Omental fat pad (tissue), 4 donors: ENCODE measurements around the gene HKDC1. TPM values are rescaled to one million over a fixed set of nuclear protein-coding genes. Genes with fewer than 3 reads are reported as not detected.

Experiments used
- ATAC-seq: fragments of 150-250 bp; one replicate; pipeline ENCODE4 v1.9.1; 2016; ENCODE audit warnings: mild to moderate bottlenecking, moderate library complexity; ENCODE audit not compliant: low FRiP score
- DNase-seq: peaks from one replicate; pipeline ENCODE4 v3.0.0-alpha.2; 2019; ENCODE audit warnings: low spot score
- CTCF ChIP-seq, 3 donors: fragments of 450-650 bp; IDR thresholded peaks; one replicate each; pipeline ENCODE4 v1.5.1; 2016 to 2017; ENCODE audit warnings: antibody characterized with exemption in 3 of 3, mild to moderate bottlenecking in 3 of 3, moderate library complexity in 2 of 3
- total RNA-seq, 4 donors: library from RNA; depleted of rRNA; stranded (reverse); fragments of >200 nt; gene quantifications; one replicate each; pipeline ENCODE4 v1.1.0, GENCODE V29; 2016

HKDC1 gene
- total RNA-seq, 4 donors from 2014 or later = 0.13 to 0.46 TPM; not detected in 2

- no peak for TF ChIP-seq CTCF (IDR thresholded peaks at IDR 0.05)
- no peak for ATAC-seq
- DNase-seq = no peak
Observed at GRCh38 chr10:69232736-69233480, 12.8 kb downstream of the HKDC1 start.

DNA sequence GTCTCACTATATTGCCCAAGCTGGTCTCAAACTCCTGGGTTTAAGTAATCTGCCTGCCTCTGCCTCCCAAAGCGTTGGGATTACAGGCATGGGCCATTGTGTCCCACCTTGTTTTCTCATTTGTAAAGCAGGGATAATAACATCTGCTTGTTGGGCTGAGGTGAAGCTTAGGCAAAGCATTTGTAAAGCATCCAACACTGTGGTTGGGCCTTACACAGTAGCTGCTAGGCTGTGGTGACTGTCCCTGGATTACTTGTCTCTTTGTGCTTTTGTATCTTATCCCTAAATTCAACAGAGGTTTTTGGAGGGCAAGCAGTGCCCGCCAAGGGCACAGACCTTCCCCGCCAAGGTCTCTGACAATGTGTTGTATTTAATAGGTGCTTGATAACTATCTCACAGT, 14.3 kb downstream of the HKDC1 start:
- TF ChIP-seq CTCF (IDR thresholded peaks at IDR 0.05) = no peak
- no peak for DNase-seq
- no peak for ATAC-seq

DNA sequence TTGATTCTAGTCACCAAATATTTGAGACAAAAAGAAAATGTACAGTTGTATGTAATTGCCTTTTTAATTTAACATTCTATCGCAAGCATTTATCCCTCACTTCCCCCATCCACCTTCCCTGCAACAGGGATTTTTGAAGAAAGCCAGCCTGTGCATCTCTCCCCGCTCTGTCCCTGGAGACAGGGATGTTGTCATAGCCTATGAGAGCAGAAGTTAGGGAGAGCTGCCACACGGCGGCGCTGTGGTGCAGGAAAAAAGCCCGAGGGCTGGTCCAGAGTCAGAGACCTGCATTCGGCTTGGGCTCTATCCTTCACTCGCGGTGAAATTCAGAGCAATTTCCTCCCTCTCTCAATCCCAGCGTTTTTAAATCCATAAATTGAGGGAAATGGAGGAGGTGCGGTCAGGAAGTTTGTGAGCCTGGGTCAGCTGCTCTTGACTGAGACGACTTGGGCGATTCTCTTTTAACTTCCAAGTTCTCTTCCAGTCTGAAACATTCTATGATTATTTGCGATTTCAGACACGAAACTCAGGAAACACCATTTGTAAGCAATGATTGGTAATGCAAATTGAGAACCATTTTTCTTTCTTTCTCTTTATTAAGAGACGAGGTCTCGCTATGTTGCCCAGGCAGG, 17.5 kb downstream of the HKDC1 start:
- peak; percentile 93 for ATAC-seq
- DNase-seq = peak; percentile 72
- peak in 2 of 3 donors; percentile 50 to 98 for TF ChIP-seq CTCF (IDR thresholded peaks at IDR 0.05)

DNA sequence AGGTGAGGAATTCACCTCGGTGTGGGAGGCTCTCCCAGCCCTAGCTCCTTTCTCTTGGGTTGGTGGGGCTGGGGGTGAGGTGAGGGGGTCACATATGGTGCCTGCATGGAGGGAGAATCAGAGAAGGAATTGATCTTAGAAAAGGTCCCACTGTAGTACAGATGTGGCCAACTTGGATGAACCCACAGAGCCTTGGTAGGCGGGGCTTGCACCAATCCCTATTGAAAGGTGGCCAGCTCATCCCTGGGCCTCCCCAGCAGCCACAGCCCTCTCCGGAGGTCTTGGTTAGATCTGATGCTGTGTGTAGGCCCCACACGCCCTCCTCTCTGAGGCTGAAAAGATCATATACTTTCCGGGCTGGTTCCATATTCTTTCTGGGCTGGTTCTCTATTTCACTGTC, 19.0 kb downstream of the HKDC1 start:
- no peak for ATAC-seq
- no peak for DNase-seq
- no peak for TF ChIP-seq CTCF (IDR thresholded peaks at IDR 0.05)

DNA sequence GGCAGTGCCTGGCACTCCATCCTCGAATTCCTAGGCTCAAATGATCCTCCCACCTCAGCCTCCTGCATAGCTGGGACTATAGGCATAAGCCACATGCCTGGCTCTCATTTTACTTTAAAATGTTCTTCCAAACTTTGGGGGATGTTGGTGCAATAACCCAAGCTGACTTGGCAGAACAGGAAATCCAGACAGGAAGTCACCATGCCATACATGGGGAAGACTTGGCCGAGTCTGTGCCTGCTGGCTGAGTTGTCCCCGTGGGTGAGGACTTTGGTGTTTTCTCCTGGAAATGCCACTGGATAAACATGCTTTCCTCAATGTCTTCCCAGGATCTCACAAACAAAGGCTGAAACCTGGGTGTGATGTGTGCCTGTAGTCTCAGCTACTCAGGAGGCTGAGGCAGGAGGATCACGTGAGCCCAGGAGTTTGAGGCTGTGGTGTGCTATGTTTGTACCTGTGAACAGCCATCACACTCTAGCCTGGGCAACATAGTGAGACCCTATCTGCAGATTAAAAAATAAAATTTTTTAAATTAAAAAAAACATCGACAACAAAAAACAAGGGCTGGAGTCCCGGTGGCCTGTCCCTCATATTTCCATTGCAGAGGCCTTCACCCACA, 19.8 kb downstream of the HKDC1 start:
- no peak for ATAC-seq

GRCh38 chr10:69240455-69240854, 20.3 kb downstream of the HKDC1 start:
- DNase-seq = no peak
- no peak for ATAC-seq
- no peak for TF ChIP-seq CTCF (IDR thresholded peaks at IDR 0.05)

More for the DNA sequence above, 19.8 kb downstream of the HKDC1 start:
- DNase-seq = no peak
- TF ChIP-seq CTCF (IDR thresholded peaks at IDR 0.05) = no peak
